OCI-LY7 (cell line): ENCODE results near the gene NCF2. TPM values are rescaled to one million over a fixed set of nuclear protein-coding genes. Genes with fewer than 3 reads are reported as not detected.

Experiments used
- BruUV-seq: library from RNA; stranded (reverse); fragments of 400-500 nt; replicated peaks from 2 replicates; lab custom pipeline; 2021; lab: Mats Ljungman, UMichigan
- CTCF ChIA-PET: fragments of 300-600 bp; sonication (Branson Sonifier 250); formaldehyde crosslinking; loops from one replicate; lab custom pipeline; 2022; ENCODE audit warnings: antibody characterized with exemption; ENCODE audit not compliant: unreplicated experiment; lab: Charles Lee
- POLR2A ChIA-PET: fragments of 300-600 bp; sonication (Branson Sonifier 250); formaldehyde crosslinking; loops from one replicate; lab custom pipeline; 2022; ENCODE audit warnings: antibody characterized with exemption; lab: Charles Lee
- DNase-seq: peaks from one replicate; pipeline ENCODE4 v3.0.0-alpha.2; 2015; ENCODE audit warnings: low spot score
- H2AFZ ChIP-seq: fragments of 200-600 bp; sonication (generic), shearing (Covaris generic); 2 replicates; pipeline ENCODE4 v1.6.1; 2014; ENCODE audit warnings: mild to moderate bottlenecking, antibody characterized with exemption, low read length, moderate library complexity
- H3K27ac ChIP-seq: fragments of 200-600 bp; sonication (generic); 2 replicates; pipeline ENCODE4 v1.5.1; 2014; ENCODE audit warnings: mixed run types, low read depth, mild to moderate bottlenecking, moderate library complexity, low read length, inconsistent platforms; ENCODE audit not compliant: poor library complexity, severe bottlenecking
- H3K36me3 ChIP-seq: fragments of 200-600 bp; sonication (generic); 2 replicates; pipeline ENCODE4 v1.6.1; 2014; ENCODE audit warnings: mild to moderate bottlenecking, antibody characterized with exemption, low read length, moderate library complexity, mixed read lengths; ENCODE audit not compliant: insufficient read depth
- H3K4me1 ChIP-seq: fragments of 200-600 bp; sonication (generic); 2 replicates; pipeline ENCODE4 v1.5.1; 2014; ENCODE audit warnings: mild to moderate bottlenecking, low read length; ENCODE audit not compliant: insufficient read depth, poor library complexity, severe bottlenecking
- H3K4me2 ChIP-seq: fragments of 200-600 bp; sonication (generic); 2 replicates; pipeline ENCODE4 v1.6.1; 2014; ENCODE audit warnings: mild to moderate bottlenecking, low read length
- H3K4me3 ChIP-seq: fragments of 200-600 bp; sonication (generic); 2 replicates; pipeline ENCODE4 v1.5.1; 2014; ENCODE audit warnings: mild to moderate bottlenecking, low read depth, low read length; ENCODE audit not compliant: poor library complexity, severe bottlenecking
- H3K79me2 ChIP-seq: fragments of 200-600 bp; sonication (generic); 2 replicates; pipeline ENCODE4 v1.6.1; 2016; ENCODE audit warnings: low read depth, mild to moderate bottlenecking, low read length, moderate library complexity, mixed read lengths; ENCODE audit not compliant: insufficient read depth
- H3K9me2 ChIP-seq: fragments of 200-600 bp; sonication (generic); 2 replicates; pipeline ENCODE4 v1.6.1; 2016; ENCODE audit warnings: mild to moderate bottlenecking, low read length, mixed read lengths; ENCODE audit not compliant: insufficient read depth
- H3K9me3 ChIP-seq: fragments of 200-600 bp; sonication (generic); 2 replicates; pipeline ENCODE4 v1.6.1; 2014; ENCODE audit warnings: mild to moderate bottlenecking, mixed run types, low read length, mixed read lengths
- H4K20me1 ChIP-seq: fragments of 200-600 bp; sonication (generic); 2 replicates; pipeline ENCODE4 v1.6.1; 2014; ENCODE audit warnings: mild to moderate bottlenecking, antibody characterized with exemption, low read length, moderate library complexity, mixed read lengths; ENCODE audit not compliant: insufficient read depth
- EZH2phosphoT487 ChIP-seq: fragments of 200-600 bp; sonication (generic); IDR thresholded peaks from 2 replicates; pipeline ENCODE4 v1.6.1; 2018; ENCODE audit warnings: low read depth, borderline replicate concordance, mild to moderate bottlenecking, mixed run types, antibody characterized with exemption, low read length, moderate library complexity, mixed read lengths
- intact Hi-C: fragments of 100-400 bp; cut with micrococcal nuclease; formaldehyde crosslinking; loops from one replicate; pipeline ENCODE4 v1.10.0; 2022; ENCODE audit not compliant: unreplicated experiment
- total RNA-seq, 2 experiments: library from RNA; depleted of rRNA in 1 of 2; stranded (reverse); fragments of >200 nt in 1 of 2; shearing (Covaris generic) in 1 of 2; gene quantifications; 2 replicates each; pipeline ENCODE4 v1.2.3, GENCODE V29; 2014 to 2022
- TF ChIP-seq, protein P1 (sequence below): fragments of 200-600 bp; sonication (generic); conservative IDR thresholded peaks from 2 replicates; pipeline ENCODE4 v1.5.1; 2014; ENCODE audit warnings: mild to moderate bottlenecking, antibody characterized with exemption, low read length, moderate library complexity, mixed read lengths

Gene NCF2
- total RNA-seq, 2 experiments from 2014 or later = 4.0 to 17.4 TPM

- peak overlapping the region; percentile 38; the same call in 1 of the 2 replicates for H2AFZ ChIP-seq
- no peaks in the 10 kb centered on the region for H3K79me2 ChIP-seq
- TF ChIP-seq EZH2phosphoT487 = no peak
- TF ChIP-seq, protein P1, sequence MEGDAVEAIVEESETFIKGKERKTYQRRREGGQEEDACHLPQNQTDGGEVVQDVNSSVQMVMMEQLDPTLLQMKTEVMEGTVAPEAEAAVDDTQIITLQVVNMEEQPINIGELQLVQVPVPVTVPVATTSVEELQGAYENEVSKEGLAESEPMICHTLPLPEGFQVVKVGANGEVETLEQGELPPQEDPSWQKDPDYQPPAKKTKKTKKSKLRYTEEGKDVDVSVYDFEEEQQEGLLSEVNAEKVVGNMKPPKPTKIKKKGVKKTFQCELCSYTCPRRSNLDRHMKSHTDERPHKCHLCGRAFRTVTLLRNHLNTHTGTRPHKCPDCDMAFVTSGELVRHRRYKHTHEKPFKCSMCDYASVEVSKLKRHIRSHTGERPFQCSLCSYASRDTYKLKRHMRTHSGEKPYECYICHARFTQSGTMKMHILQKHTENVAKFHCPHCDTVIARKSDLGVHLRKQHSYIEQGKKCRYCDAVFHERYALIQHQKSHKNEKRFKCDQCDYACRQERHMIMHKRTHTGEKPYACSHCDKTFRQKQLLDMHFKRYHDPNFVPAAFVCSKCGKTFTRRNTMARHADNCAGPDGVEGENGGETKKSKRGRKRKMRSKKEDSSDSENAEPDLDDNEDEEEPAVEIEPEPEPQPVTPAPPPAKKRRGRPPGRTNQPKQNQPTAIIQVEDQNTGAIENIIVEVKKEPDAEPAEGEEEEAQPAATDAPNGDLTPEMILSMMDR = peak; percentile 70
- ChIA-PET CTCF (interaction anchor here (1.2 kb wide), 1 partner anchor 19 kb away, joined by 4 read pairs; the partner anchor contains the start of gene NCF2), POLR2A (interaction anchor here (0.6 to 1.3 kb wide), 4 partner anchors 20 to 1503 kb away, joined by 3 read pairs; no protein-coding TSS in a partner anchor)
- intact Hi-C loops = no loop called here
- no peaks in the 10 kb centered on the region for H3K9me3 ChIP-seq
- no peaks in the 10 kb centered on the region for H4K20me1 ChIP-seq
- H3K4me2 ChIP-seq = peak overlapping the region; percentile 14
- peak; percentile 43 for DNase-seq
- no TSS peak for BruUV-seq
- no peak overlapping the region for H3K27ac ChIP-seq
- H3K9me2 ChIP-seq = no peaks in the 10 kb centered on the region
- H3K4me1 ChIP-seq = peaks cover 30% of the 10 kb centered on the region
- no peak overlapping the region for H3K4me3 ChIP-seq
- no peaks in the 10 kb centered on the region for H3K36me3 ChIP-seq
These were observed 19.1 kb upstream of the NCF2 start for GRCh38 chr1:183609313-183609712.

GRCh38 chr1:183607322-183607980 lies 17.2 kb upstream of the NCF2 start:
- CTCF ChIA-PET = no interaction called here
- intact Hi-C loops = no loop called here
- Histone ChIP-seq H3K9me2 (no peaks in the 10 kb centered on the region), H3K36me3 (no peaks in the 10 kb centered on the region), H3K79me2 (no peaks in the 10 kb centered on the region), H4K20me1 (no peaks in the 10 kb centered on the region), H2AFZ (peak overlapping the region; percentile 14; the same call in 1 of the 2 replicates), H3K27ac (no peak overlapping the region), H3K4me3 (no peak overlapping the region), H3K4me1 (peaks cover 30% of the 10 kb centered on the region), H3K4me2 (no peak overlapping the region), H3K9me3 (no peaks in the 10 kb centered on the region)
- POLR2A ChIA-PET = interaction anchor here (1.0 kb wide), 2 partner anchors 9 to 17 kb away, joined by 3 to 4 read pairs; partner anchors contain the start of gene NCF2
- DNase-seq = no peak
- no TSS peak for BruUV-seq
- TF ChIP-seq, protein P1 = no peak
- no peak for TF ChIP-seq EZH2phosphoT487

- H3K9me2 ChIP-seq = no peaks in the 10 kb centered on the region
- H3K27ac ChIP-seq = no peak overlapping the region
- H3K9me3 ChIP-seq = no peaks in the 10 kb centered on the region
- no peaks in the 10 kb centered on the region for H3K36me3 ChIP-seq
- no peaks in the 10 kb centered on the region for H3K79me2 ChIP-seq
- POLR2A ChIA-PET = no interaction called here
- H3K4me3 ChIP-seq = no peak overlapping the region
- H3K4me1 ChIP-seq = peaks cover 30% of the 10 kb centered on the region
- H3K4me2 ChIP-seq = no peak overlapping the region
- BruUV-seq = no TSS peak
- intact Hi-C loops = no loop called here
- H2AFZ ChIP-seq = no peak overlapping the region
- no peaks in the 10 kb centered on the region for H4K20me1 ChIP-seq
- TF ChIP-seq EZH2phosphoT487 = no peak
- TF ChIP-seq, protein P1 = no peak
- CTCF ChIA-PET = no interaction called here
- DNase-seq = no peak
These were observed 15.6 kb upstream of the NCF2 start for GRCh38 chr1:183605904-183606303.
